ENCODE data around the gene SLC6A9.

- TF ChIP-seq CTCF (IDR thresholded peaks at IDR 0.05) (no peak), POLR2A (IDR thresholded peaks at IDR 0.05) (no peak)
Observed at GRCh38 chr1:43963890-43964289, 67.4 kb downstream of the SLC6A9 start.

All from upper lobe of left lung (tissue), 4 donors.